Measurements from ENCODE around the gene EMC9.

EMC9 gene

GRCh38 chr14:24136684-24137528 lies 4.5 kb downstream of the EMC9 start:
- in situ Hi-C loops (cut with HindIII; ENCODE audit: low sequenced_read_pairs) = no loop called here

GRCh38 chr14:24135834-24136683 lies 5.3 kb downstream of the EMC9 start, which contains the start of gene PSME1:
Gene PSME1 (plus strand): TSS chr14:24136194. CDS start chr14:24136263, 69 bp downstream.
- peak within 1 kb of the TSS; percentile 62 for H3K4me3 ChIP-seq (ENCODE audit: low read depth, low read length)
- TF ChIP-seq CTCF (IDR thresholded peaks at IDR 0.05; ENCODE audit: low read depth, low read length) = no peak
- DNase-seq (ENCODE audit: low read depth, low spot score) = peak; percentile 90
- in situ Hi-C loops (cut with HindIII; ENCODE audit: low sequenced_read_pairs) = no loop called here

More at GRCh38 chr14:24136684-24137528, 4.5 kb downstream of the EMC9 start:
- no peak for DNase-seq (ENCODE audit: low read depth, low spot score)
- H3K4me3 ChIP-seq (ENCODE audit: low read depth, low read length) = peak overlapping the region; percentile 62
- no peak for TF ChIP-seq CTCF (IDR thresholded peaks at IDR 0.05; ENCODE audit: low read depth, low read length)

- in situ Hi-C loops (cut with HindIII; ENCODE audit: low sequenced_read_pairs) = no loop called here
- DNase-seq (ENCODE audit: low read depth, low spot score) = no peak
- TF ChIP-seq CTCF (IDR thresholded peaks at IDR 0.05; ENCODE audit: low read depth, low read length) = no peak
- H3K4me3 ChIP-seq (ENCODE audit: low read depth, low read length) = peak overlapping the region; percentile 62
Measured at GRCh38 chr14:24135584-24135833, 5.9 kb downstream of the EMC9 start.

- H3K4me3 ChIP-seq (ENCODE audit: low read depth, low read length) = no peak overlapping the region
- in situ Hi-C loops (cut with HindIII; ENCODE audit: low sequenced_read_pairs) = no loop called here
- no peak for DNase-seq (ENCODE audit: low read depth, low spot score)
- TF ChIP-seq CTCF (IDR thresholded peaks at IDR 0.05; ENCODE audit: low read depth, low read length) = no peak
Measured at GRCh38 chr14:24133735-24134134, 7.7 kb downstream of the EMC9 start.

GRCh38 chr14:24132976-24133375 lies 8.4 kb downstream of the EMC9 start:
- H3K4me3 ChIP-seq (ENCODE audit: low read depth, low read length) = no peak overlapping the region
- no peak for DNase-seq (ENCODE audit: low read depth, low spot score)
- TF ChIP-seq CTCF (IDR thresholded peaks at IDR 0.05; ENCODE audit: low read depth, low read length) = no peak
- in situ Hi-C loops (cut with HindIII; ENCODE audit: low sequenced_read_pairs) = no loop called here

GRCh38 chr14:24132061-24132685 lies 9.2 kb downstream of the EMC9 start:
- no peak for TF ChIP-seq CTCF (IDR thresholded peaks at IDR 0.05; ENCODE audit: low read depth, low read length)
- no peak overlapping the region for H3K4me3 ChIP-seq (ENCODE audit: low read depth, low read length)
- DNase-seq (ENCODE audit: low read depth, low spot score) = no peak
- in situ Hi-C loops (cut with HindIII; ENCODE audit: low sequenced_read_pairs) = no loop called here
